H7 (cell line): ENCODE measurements around the gene RBBP8NL. TPM values are rescaled to one million over a fixed set of nuclear protein-coding genes. Genes with fewer than 3 reads are reported as not detected.
"Not testable (repeated sequence)": the region's sequence is repeated elsewhere in the genome, so short reads cannot be mapped to it uniquely, and the experiment has no call there.

Experiments used
- DNase-seq: peaks from one replicate; pipeline ENCODE4 v3.0.0; 2012
- H3K27me3 ChIP-seq: 2 replicates; pipeline ENCODE4 v1.6.0; 2011; ENCODE audit warnings: mild to moderate bottlenecking, low read length; ENCODE audit not compliant: control insufficient read depth, insufficient read depth
- H3K36me3 ChIP-seq: replicated peaks from 2 replicates; pipeline ENCODE4 v1.5.1; 2011; ENCODE audit warnings: low read length; ENCODE audit not compliant: control insufficient read depth, insufficient read depth
- H3K4me3 ChIP-seq: 2 replicates; pipeline ENCODE4 v1.5.1; 2011; ENCODE audit warnings: low read depth, mild to moderate bottlenecking, control low read depth, low read length, moderate library complexity; ENCODE audit not compliant: insufficient read depth
- total RNA-seq: library from RNA; depleted of rRNA; stranded (reverse); fragments of >200 nt; shearing (Covaris generic); gene quantifications from 2 replicates; pipeline ENCODE4 v1.2.3, GENCODE V29; 2014

The RBBP8NL gene
- total RNA-seq, 1 experiment from 2014 or later, result not detected

GRCh38 chr20:62439218-62439617 is 11.9 kb upstream of the RBBP8NL start:
- Histone ChIP-seq H3K4me3 (no peak overlapping the region), H3K27me3 (no peaks in the 10 kb centered on the region), H3K36me3 (no peaks in the 10 kb centered on the region)
- DNase-seq, result no peak

- peak; percentile 80 for DNase-seq
- Histone ChIP-seq H3K36me3 (no peaks in the 10 kb centered on the region), H3K27me3 (no peaks in the 10 kb centered on the region), H3K4me3 (no peak overlapping the region)
Observed at GRCh38 chr20:62437927-62438326, 10.6 kb upstream of the RBBP8NL start.

- Histone ChIP-seq H3K27me3 (no peaks in the 10 kb centered on the region), H3K4me3 (no peak overlapping the region), H3K36me3 (no peaks in the 10 kb centered on the region)
- no peak for DNase-seq
Observed at GRCh38 chr20:62437496-62437895, 10.2 kb upstream of the RBBP8NL start.

- H3K36me3 ChIP-seq, result no peaks in the 10 kb centered on the region
- no peak overlapping the region for H3K4me3 ChIP-seq
- H3K27me3 ChIP-seq, result no peaks in the 10 kb centered on the region
- no peak for DNase-seq
Observed at GRCh38 chr20:62436692-62437091, 9.4 kb upstream of the RBBP8NL start.

- no peaks in the 10 kb centered on the region for H3K27me3 ChIP-seq
- no peak for DNase-seq
- H3K4me3 ChIP-seq, result no peak overlapping the region
- H3K36me3 ChIP-seq, result no peaks in the 10 kb centered on the region
Observed at GRCh38 chr20:62433658-62434497, 6.5 kb upstream of the RBBP8NL start.

GRCh38 chr20:62430866-62431447 is 3.6 kb upstream of the RBBP8NL start:
- Histone ChIP-seq H3K36me3 (no peaks in the 10 kb centered on the region), H3K27me3 (no peaks in the 10 kb centered on the region), H3K4me3 (no peak overlapping the region)
- no peak for DNase-seq

- Histone ChIP-seq H3K4me3 (no peak overlapping the region), H3K36me3 (no peaks in the 10 kb centered on the region), H3K27me3 (no peaks in the 10 kb centered on the region)
- DNase-seq, result no peak
Observed at GRCh38 chr20:62430311-62430853, 3.0 kb upstream of the RBBP8NL start.

- no peak for DNase-seq
- H3K36me3 ChIP-seq, result no peaks in the 10 kb centered on the region
- no peak overlapping the region for H3K4me3 ChIP-seq
- H3K27me3 ChIP-seq, result no peaks in the 10 kb centered on the region
Observed at GRCh38 chr20:62429455-62430310, 2.3 kb upstream of the RBBP8NL start.

GRCh38 chr20:62428396-62429295 is 1.3 kb upstream of the RBBP8NL start:
- no peak for DNase-seq
- H3K27me3 ChIP-seq, result no peaks in the 10 kb centered on the region
- H3K4me3 ChIP-seq, result no peak overlapping the region
- no peaks in the 10 kb centered on the region for H3K36me3 ChIP-seq

GRCh38 chr20:62428002-62428372 is 648 bp upstream of the RBBP8NL start:
- Histone ChIP-seq H3K36me3 (no peaks in the 10 kb centered on the region), H3K27me3 (no peaks in the 10 kb centered on the region), H3K4me3 (no peak overlapping the region)
- no peak for DNase-seq

- peak; percentile 94 for DNase-seq
- no peaks in the 10 kb centered on the region for H3K27me3 ChIP-seq
- H3K4me3 ChIP-seq, result no peak overlapping the region
- no peaks in the 10 kb centered on the region for H3K36me3 ChIP-seq
Observed at GRCh38 chr20:62426699-62427131, 624 bp downstream of the RBBP8NL start.

- not testable (repeated sequence) for DNase-seq, H3K4me3 ChIP-seq, H3K36me3 ChIP-seq, H3K27me3 ChIP-seq
Observed at GRCh38 chr20:62426059-62426348, 1.3 kb downstream of the RBBP8NL start.

GRCh38 chr20:62425281-62426058 is 1.9 kb downstream of the RBBP8NL start:
- DNase-seq, result no peak
- Histone ChIP-seq H3K4me3 (no peak overlapping the region), H3K27me3 (no peaks in the 10 kb centered on the region), H3K36me3 (no peaks in the 10 kb centered on the region)
